ENCODE measurements around the gene TAF4.

- TF ChIP-seq POLR2A (IDR thresholded peaks at IDR 0.05) (no peak), CTCF (IDR thresholded peaks at IDR 0.05) (no peak), POLR2AphosphoS5 (IDR thresholded peaks at IDR 0.05) (peak in 1 of 4 donors; percentile 45)
Observed at GRCh38 chr20:62063315-62063980, 2.2 kb downstream of the TAF4 start.

Data from sigmoid colon (tissue), 4 donors.